Keratinocyte (primary cell): ENCODE results near the gene UBQLN3. TPM values are rescaled to one million over a fixed set of nuclear protein-coding genes. Genes with fewer than 3 reads are reported as not detected.

ENCODE experiments used
- DNase-seq: peaks from one replicate; pipeline ENCODE4 v3.0.0-alpha.2; 2011; ENCODE audit warnings: low read depth, missing footprints, low spot score
- FAIRE-seq: peaks from 2 replicates; lab custom pipeline; 2011; peaks lifted over from hg19 to GRCh38; lab: Jason Lieb, UNC
- H2AFZ ChIP-seq: 2 replicates; pipeline ENCODE4 v1.6.0; 2012; ENCODE audit warnings: low read length, control low read depth, inconsistent platforms; ENCODE audit not compliant: control insufficient read depth
- H3K27ac ChIP-seq: 2 replicates; pipeline ENCODE4 v1.5.1; 2011; ENCODE audit warnings: low read length; ENCODE audit not compliant: control insufficient read depth, insufficient read depth
- H3K27me3 ChIP-seq: 3 replicates; pipeline ENCODE4 v1.6.0; 2011; ENCODE audit warnings: low read length; ENCODE audit not compliant: control insufficient read depth, insufficient read depth; ENCODE audit errors: extremely low read depth
- H3K36me3 ChIP-seq, 2 experiments: 2 replicates in 1 of 2; 3 replicates in 1 of 2; pipeline ENCODE4 v1.5.1; 2011; ENCODE audit warnings: low read length in 2 of 2, mild to moderate bottlenecking in 1 of 2; ENCODE audit not compliant: control insufficient read depth in 2 of 2, insufficient read depth in 2 of 2; ENCODE audit errors: extremely low read depth in 1 of 2
- H3K4me1 ChIP-seq: 3 replicates; pipeline ENCODE4 v1.5.1; 2011; ENCODE audit warnings: low read length; ENCODE audit not compliant: control insufficient read depth, insufficient read depth; ENCODE audit errors: extremely low read depth
- H3K4me2 ChIP-seq: 3 replicates; pipeline ENCODE4 v1.6.0; 2011; ENCODE audit warnings: low read depth, low read length; ENCODE audit not compliant: control insufficient read depth, insufficient read depth; ENCODE audit errors: extremely low read depth
- H3K4me3 ChIP-seq, 3 experiments: fragments of 200-600 bp in 1 of 3; sonication (generic) in 1 of 3; 2 replicates in 2 of 3; 3 replicates in 1 of 3; pipeline ENCODE4 v1.5.1; 2011 to 2016; ENCODE audit warnings: low read length in 3 of 3, mild to moderate bottlenecking in 3 of 3, control low read depth in 2 of 3, inconsistent platforms in 1 of 3, low read depth in 1 of 3, mixed read lengths in 1 of 3, mixed run types in 1 of 3, moderate library complexity in 1 of 3; ENCODE audit not compliant: control insufficient read depth in 2 of 3, insufficient read depth in 2 of 3; ENCODE audit errors: extremely low read depth in 1 of 3
- H3K79me2 ChIP-seq: 2 replicates; pipeline ENCODE4 v1.6.0; 2012; ENCODE audit warnings: low read length; ENCODE audit not compliant: control insufficient read depth, insufficient read depth
- H3K9ac ChIP-seq: 3 replicates; pipeline ENCODE4 v1.6.0; 2011; ENCODE audit warnings: low read length; ENCODE audit not compliant: control insufficient read depth, insufficient read depth; ENCODE audit errors: extremely low read depth
- H3K9me1 ChIP-seq: 3 replicates; pipeline ENCODE4 v1.6.0; 2011; ENCODE audit warnings: low read length; ENCODE audit not compliant: control insufficient read depth, insufficient read depth; ENCODE audit errors: extremely low read depth
- H3K9me3 ChIP-seq: 2 replicates; pipeline ENCODE4 v1.5.1; 2012; ENCODE audit warnings: low read depth, low read length; ENCODE audit not compliant: control insufficient read depth
- H4K20me1 ChIP-seq: 3 replicates; pipeline ENCODE4 v1.6.0; 2011; ENCODE audit warnings: low read length; ENCODE audit not compliant: control insufficient read depth, insufficient read depth; ENCODE audit errors: extremely low read depth
- CTCF ChIP-seq, 3 experiments: IDR thresholded peaks in 1 of 3; conservative IDR thresholded peaks in 1 of 3; optimal IDR thresholded peaks in 1 of 3; 2 replicates in 2 of 3; 3 replicates in 1 of 3; pipeline versions ENCODE3 to v1.5.1; 2011; ENCODE audit warnings: low read length in 3 of 3, mild to moderate bottlenecking in 3 of 3, moderate library complexity in 2 of 3, control low read depth in 1 of 3, inconsistent platforms in 1 of 3; ENCODE audit not compliant: insufficient read depth in 2 of 3; ENCODE audit errors: extremely low read depth in 1 of 3
- EZH2 ChIP-seq: IDR thresholded peaks from one replicate; pipeline ENCODE4 v1.6.1; 2012; ENCODE audit warnings: inconsistent platforms, mild to moderate bottlenecking, low read length, moderate library complexity
- dilution Hi-C: fragments of 300-500 bp; cut with MboI; formaldehyde crosslinking; loops from one replicate; pipeline ENCODE4 v1.7.0; 2020; ENCODE audit warnings: low sequenced_read_pairs; ENCODE audit not compliant: extremely low pct_ligation_motif_present
- polyA plus RNA-seq, 5 experiments: library from polyadenylated mRNA; depleted of rRNA in 3 of 5; stranded (reverse) in 3 of 5; stranded (forward) in 1 of 5; unstranded in 1 of 5; fragments of >200 nt; gene quantifications; 1 replicate in 1 of 5; 2 replicates in 3 of 5; 3 replicates in 1 of 5; pipeline versions ENCODE4 v1.2.1 to v1.2.3, GENCODE V29; 2011 to 2012; ENCODE audit warnings: missing spikeins in 2 of 5, low read depth in 1 of 5, low replicate concordance in 1 of 5

UBQLN3 gene
- polyA plus RNA-seq, 1 donor (not counting 4 experiments of a cell fraction or from before 2014, with no cell fraction given) = not detected

DNA sequence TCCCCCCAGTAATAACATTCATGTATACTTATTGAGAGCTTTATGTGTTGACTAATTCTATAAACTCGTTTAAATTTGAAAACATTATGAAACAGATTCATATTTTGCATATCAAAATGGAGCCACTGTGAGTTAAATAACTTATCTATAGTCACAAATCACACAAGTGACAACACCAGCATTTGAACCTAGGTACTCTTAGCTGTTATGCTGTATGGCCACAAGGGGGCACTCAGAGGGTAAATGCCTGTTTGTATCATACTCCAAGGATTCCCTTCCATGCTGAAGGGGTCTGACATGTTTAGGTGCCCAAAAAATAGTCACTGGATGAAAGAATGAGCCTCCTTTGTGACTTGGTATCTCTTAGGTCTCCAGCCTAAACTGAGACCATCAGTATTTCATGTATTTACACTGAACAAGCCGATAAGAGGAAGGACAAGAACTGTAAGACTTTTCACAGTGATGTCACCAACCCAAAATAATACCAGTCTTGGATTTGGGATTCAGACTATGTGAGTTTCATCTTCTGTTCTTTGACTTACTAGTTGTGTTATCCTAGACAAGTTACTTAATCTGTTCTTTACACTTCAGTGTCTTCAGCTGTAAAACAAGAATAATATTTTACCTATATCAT is 33.5 kb downstream of the UBQLN3 start:
- no peaks in the 10 kb centered on the region for H3K79me2 ChIP-seq
- H3K4me3 ChIP-seq = no peak overlapping the region
- H2AFZ ChIP-seq = no peak overlapping the region
- dilution Hi-C loops = no loop called here
- H4K20me1 ChIP-seq = no peaks in the 10 kb centered on the region
- H3K4me1 ChIP-seq = no peaks in the 10 kb centered on the region
- DNase-seq (peak; percentile 13), FAIRE-seq (no peak)
- H3K9me3 ChIP-seq = no peaks in the 10 kb centered on the region
- H3K27me3 ChIP-seq = no peaks in the 10 kb centered on the region
- TF ChIP-seq CTCF (optimal IDR thresholded peaks at IDR 0.05 in 1 of 3, IDR thresholded peaks at IDR 0.05 in 1 of 3, conservative IDR thresholded peaks at IDR 0.05 in 1 of 3; ENCODE audit: extremely low read depth in 1 of 3, insufficient read depth in 2 of 3, low read length in 3 of 3) (peak; percentile 75 to 80 (median 80)), EZH2 (no peak)
- no peaks in the 10 kb centered on the region for H3K9me1 ChIP-seq
- no peak overlapping the region for H3K4me2 ChIP-seq
- H3K27ac ChIP-seq = no peak overlapping the region
- H3K36me3 ChIP-seq = no peaks in the 10 kb centered on the region
- no peak overlapping the region for H3K9ac ChIP-seq

GRCh38 chr11:5473921-5474320 is 35.8 kb downstream of the UBQLN3 start:
- no peaks in the 10 kb centered on the region for H3K27me3 ChIP-seq
- H3K79me2 ChIP-seq = no peaks in the 10 kb centered on the region
- H3K9ac ChIP-seq = no peak overlapping the region
- dilution Hi-C loops = no loop called here
- H3K9me1 ChIP-seq = no peaks in the 10 kb centered on the region
- H3K36me3 ChIP-seq = no peaks in the 10 kb centered on the region
- no peaks in the 10 kb centered on the region for H3K4me1 ChIP-seq
- DNase-seq (no peak), FAIRE-seq (no peak)
- H4K20me1 ChIP-seq = no peaks in the 10 kb centered on the region
- no peaks in the 10 kb centered on the region for H3K9me3 ChIP-seq
- no peak overlapping the region for H3K4me3 ChIP-seq
- no peak overlapping the region for H3K4me2 ChIP-seq
- TF ChIP-seq CTCF (optimal IDR thresholded peaks at IDR 0.05 in 1 of 3, IDR thresholded peaks at IDR 0.05 in 1 of 3, conservative IDR thresholded peaks at IDR 0.05 in 1 of 3; ENCODE audit: extremely low read depth in 1 of 3, insufficient read depth in 2 of 3, low read length in 3 of 3) (no peak), EZH2 (no peak)
- no peak overlapping the region for H3K27ac ChIP-seq
- no peak overlapping the region for H2AFZ ChIP-seq
